ENCODE data around the gene ZNHIT2. TPM values are rescaled to one million over a fixed set of nuclear protein-coding genes. Genes with fewer than 3 reads are reported as not detected.

The ZNHIT2 gene
- total and polyA plus RNA-seq, 2 of the 13 experiments (the other 11 are each of a cell fraction or from before 2014, with no cell fraction given): 1.1 to 6.5 TPM

GRCh38 chr11:65095974-65096806 is 21.3 kb downstream of the ZNHIT2 start, which contains the start of gene VPS51 (continued):
- TF ChIP-seq SRF (IDR thresholded peaks at IDR 0.05; ENCODE audit: low read depth, low read length): peak; percentile 89
- TF ChIP-seq MED13 (CRISPR knock-in tag; IDR thresholded peaks at IDR 0.05): no peak; the same call in 1 of the 2 replicates
- TF ChIP-seq JUND (CRISPR knock-in tag; IDR thresholded peaks at IDR 0.05): no peak
- no peak for TF ChIP-seq SMAD9 (CRISPR knock-in tag; IDR thresholded peaks at IDR 0.05)
- no peak for TF ChIP-seq BATF2 (CRISPR knock-in tag; IDR thresholded peaks at IDR 0.05)
- no peak; the same call in 1 of the 2 replicates for TF ChIP-seq AFF4 (CRISPR knock-in tag; IDR thresholded peaks at IDR 0.05)
- TF ChIP-seq ZNF569 (CRISPR knock-in tag; IDR thresholded peaks at IDR 0.05; ENCODE audit: borderline replicate concordance): no peak
- TF ChIP-seq UBTF (CRISPR knock-in tag; IDR thresholded peaks at IDR 0.05): peak; percentile 55; the same call in 1 of the 2 replicates
- TF ChIP-seq NCOA5 (CRISPR knock-in tag; IDR thresholded peaks at IDR 0.05): no peak; the same call in 1 of the 2 replicates
- peak; percentile 55; the same call in 1 of the 2 replicates for TF ChIP-seq CHD2 (IDR thresholded peaks at IDR 0.05; ENCODE audit: low read depth, low read length)
- TF ChIP-seq ATF5 (CRISPR knock-in tag; IDR thresholded peaks at IDR 0.05; ENCODE audit: low read depth): peak; percentile 35; the same call in 1 of the 2 replicates
- peak; percentile 92 for TF ChIP-seq ZGPAT (CRISPR knock-in tag; IDR thresholded peaks at IDR 0.05)
- peak; percentile 97 for TF ChIP-seq RBFOX2 (IDR thresholded peaks at IDR 0.05; ENCODE audit: low read depth, low read length)
